Right kidney (tissue), 1 donor: ENCODE measurements around the gene LMOD2.
A peak's percentile ranks its signal among the peaks of the same experiment; 100 is the strongest.

Experiments
- DNase-seq: peaks from one replicate; pipeline ENCODE4 v3.0.0-alpha.2; 2016

Gene LMOD2

GRCh38 chr7:123673752-123674398 lies 18.2 kb downstream of the LMOD2 start:
- DNase-seq = no peak

GRCh38 chr7:123674399-123675180 lies 18.9 kb downstream of the LMOD2 start:
- DNase-seq = no peak

GRCh38 chr7:123675181-123675473 lies 19.5 kb downstream of the LMOD2 start:
- DNase-seq = no peak

GRCh38 chr7:123677061-123677715 lies 21.5 kb downstream of the LMOD2 start:
- DNase-seq = no peak

GRCh38 chr7:123679614-123680013 lies 23.9 kb downstream of the LMOD2 start:
- DNase-seq = no peak

GRCh38 chr7:123680580-123680979 lies 24.9 kb downstream of the LMOD2 start:
- DNase-seq = no peak

- DNase-seq = no peak
Observed at GRCh38 chr7:123681561-123681960, 25.9 kb downstream of the LMOD2 start.

GRCh38 chr7:123682690-123683089 lies 27.0 kb downstream of the LMOD2 start:
- peak; percentile 17 for DNase-seq

GRCh38 chr7:123687161-123687560 lies 31.5 kb downstream of the LMOD2 start:
- no peak for DNase-seq

GRCh38 chr7:123687727-123688126 lies 32.1 kb downstream of the LMOD2 start:
- no peak for DNase-seq

GRCh38 chr7:123689250-123689649 lies 33.6 kb downstream of the LMOD2 start:
- DNase-seq = no peak

- DNase-seq = no peak
Observed at GRCh38 chr7:123690550-123690949, 34.9 kb downstream of the LMOD2 start.

GRCh38 chr7:123692471-123692877 lies 36.8 kb downstream of the LMOD2 start:
- no peak for DNase-seq

- DNase-seq = no peak
Observed at GRCh38 chr7:123695944-123696677, 40.4 kb downstream of the LMOD2 start.

GRCh38 chr7:123705211-123705901 lies 49.7 kb downstream of the LMOD2 start:
- DNase-seq = no peak

GRCh38 chr7:123709525-123709924 lies 53.9 kb downstream of the LMOD2 start:
- DNase-seq = no peak

GRCh38 chr7:123710683-123711082 lies 55.0 kb downstream of the LMOD2 start:
- DNase-seq = no peak

GRCh38 chr7:123711832-123712293 lies 56.2 kb downstream of the LMOD2 start:
- no peak for DNase-seq

- DNase-seq = no peak
Observed at GRCh38 chr7:123712619-123713018, 57.0 kb downstream of the LMOD2 start.
